NOMO-1 treated with dmso at 0.1 percent for 144 hours (cell line): ENCODE data around the gene GPR63.
"Not testable (repeated sequence)": the region's sequence is repeated elsewhere in the genome, so short reads cannot be mapped to it uniquely, and the experiment has no call there.

ENCODE experiments used
- DNase-seq: peaks from one replicate; lab custom pipeline; 2025; ENCODE audit not compliant: unreplicated experiment; lab: John Stamatoyannopoulos, UW

Gene GPR63

GRCh38 chr6:96837081-96837971 is at the start of gene GPR63:
GPR63 (minus strand) TSS chr6:96837477; CDS start chr6:96799731, 37,746 bp downstream.
- DNase-seq, result peak; percentile 14

GRCh38 chr6:96886519-96886918 is 49.2 kb upstream of the GPR63 start:
- no peak for DNase-seq

GRCh38 chr6:96885187-96885631 is 47.9 kb upstream of the GPR63 start:
- not testable (repeated sequence) for DNase-seq

- no peak for DNase-seq
These were observed 40.9 kb upstream of the GPR63 start for GRCh38 chr6:96878143-96878542.

- no peak for DNase-seq
These were observed 39.7 kb upstream of the GPR63 start for GRCh38 chr6:96876886-96877545.

- no peak for DNase-seq
These were observed 35.7 kb upstream of the GPR63 start for GRCh38 chr6:96872976-96873375.

- DNase-seq, result no peak
These were observed 27.8 kb upstream of the GPR63 start for GRCh38 chr6:96865055-96865405.

GRCh38 chr6:96864216-96865054 is 27.2 kb upstream of the GPR63 start:
- DNase-seq, result no peak

- DNase-seq, result no peak
These were observed 25.3 kb upstream of the GPR63 start for GRCh38 chr6:96862560-96862959.

GRCh38 chr6:96861588-96861987 is 24.3 kb upstream of the GPR63 start:
- DNase-seq, result no peak

- DNase-seq, result no peak
These were observed 19.6 kb upstream of the GPR63 start for GRCh38 chr6:96856856-96857255.

GRCh38 chr6:96853083-96853482 is 15.8 kb upstream of the GPR63 start:
- no peak for DNase-seq

- DNase-seq, result no peak
These were observed 15.3 kb upstream of the GPR63 start for GRCh38 chr6:96852605-96853004.

GRCh38 chr6:96851858-96852257 is 14.6 kb upstream of the GPR63 start:
- no peak for DNase-seq

GRCh38 chr6:96849615-96850014 is 12.3 kb upstream of the GPR63 start:
- DNase-seq, result no peak

GRCh38 chr6:96844530-96844929 is 7.3 kb upstream of the GPR63 start:
- no peak for DNase-seq

GRCh38 chr6:96841345-96841744 is 4.1 kb upstream of the GPR63 start:
- DNase-seq, result no peak

- no peak for DNase-seq
These were observed 621 bp downstream of the GPR63 start for GRCh38 chr6:96836631-96837080.

- DNase-seq, result no peak
These were observed 3.2 kb downstream of the GPR63 start for GRCh38 chr6:96834070-96834469.

- DNase-seq, result no peak
These were observed 4.5 kb downstream of the GPR63 start for GRCh38 chr6:96832780-96833179.

- DNase-seq, result no peak
These were observed 10.4 kb downstream of the GPR63 start for GRCh38 chr6:96826865-96827264.
